ENCODE data around the gene OFD1.

Gene OFD1

GRCh38 chrX:13793897-13794296 is 59.3 kb downstream of the OFD1 start:
- no peak for DNase-seq (ENCODE audit: low read depth in 2 of 2)

GRCh38 chrX:13794417-13794816 is 59.9 kb downstream of the OFD1 start:
- DNase-seq (ENCODE audit: low read depth in 2 of 2) = no peak

- no peak for DNase-seq (ENCODE audit: low read depth in 2 of 2)
These were observed 63.0 kb downstream of the OFD1 start for GRCh38 chrX:13797512-13797911.

GRCh38 chrX:13798184-13798583 is 63.6 kb downstream of the OFD1 start:
- DNase-seq (ENCODE audit: low read depth in 2 of 2) = no peak

- DNase-seq (ENCODE audit: low read depth in 2 of 2) = no peak
These were observed 68.6 kb downstream of the OFD1 start for GRCh38 chrX:13803116-13803515.

- no peak for DNase-seq (ENCODE audit: low read depth in 2 of 2)
These were observed 70.7 kb downstream of the OFD1 start for GRCh38 chrX:13805241-13805640.

- no peak for DNase-seq (ENCODE audit: low read depth in 2 of 2)
These were observed 73.7 kb downstream of the OFD1 start for GRCh38 chrX:13808293-13808692.

- DNase-seq (ENCODE audit: low read depth in 2 of 2) = peak; percentile 7 to 15
These were observed 74.3 kb downstream of the OFD1 start for GRCh38 chrX:13808865-13809264.

- no peak for DNase-seq (ENCODE audit: low read depth in 2 of 2)
These were observed 81.1 kb downstream of the OFD1 start for GRCh38 chrX:13815664-13816063.

GRCh38 chrX:13816176-13816575 is 81.6 kb downstream of the OFD1 start:
- DNase-seq (ENCODE audit: low read depth in 2 of 2) = no peak

- DNase-seq (ENCODE audit: low read depth in 2 of 2) = no peak
These were observed 82.4 kb downstream of the OFD1 start, which contains the start of gene GPM6B for GRCh38 chrX:13816643-13817627. GPM6B (minus strand) TSS chrX:13817093; CDS start chrX:13816904, 189 bp downstream.
